Vagina (tissue), 2 donors: Measurements from ENCODE around the gene CMTM4.
"Not testable (repeated sequence)": the region's sequence is repeated elsewhere in the genome, so short reads cannot be mapped to it uniquely, and the experiment has no call there.

Experiments
- CTCF ChIP-seq, 3 experiments: fragments of 450-650 bp in 2 of 3; fragments of 200-600 bp in 1 of 3; sonication (generic) in 1 of 3; IDR thresholded peaks; one replicate each; pipeline ENCODE4 v1.5.1; 2017 to 2019; ENCODE audit warnings: antibody characterized with exemption in 3 of 3, mild to moderate bottlenecking in 2 of 3, moderate library complexity in 2 of 3
- POLR2A ChIP-seq, 2 donors: fragments of 450-650 bp; IDR thresholded peaks; one replicate each; pipeline ENCODE4 v1.6.1; 2017; ENCODE audit warnings: antibody characterized with exemption in 2 of 2, mild to moderate bottlenecking in 2 of 2, moderate library complexity in 2 of 2
- POLR2AphosphoS5 ChIP-seq, 2 donors: sonication (generic); formaldehyde crosslinking; IDR thresholded peaks; one replicate each; pipeline ENCODE4 v1.9.0; 2017; ENCODE audit warnings: antibody characterized with exemption in 2 of 2, mild to moderate bottlenecking in 2 of 2, low read depth in 1 of 2; ENCODE audit not compliant: insufficient read depth in 1 of 2

GRCh38 chr16:66685501-66686115 lies 10.9 kb downstream of the CMTM4 start:
- TF ChIP-seq CTCF (IDR thresholded peaks at IDR 0.05); POLR2AphosphoS5 (IDR thresholded peaks at IDR 0.05; ENCODE audit: insufficient read depth in 1 of 2, low read depth in 1 of 2); POLR2A (IDR thresholded peaks at IDR 0.05): not testable (repeated sequence)
